Mesenchymal stem cell (in vitro differentiated cells and primary cell): ENCODE data around the gene DAZAP2.
A peak's percentile ranks its signal among the peaks of the same experiment; 100 is the strongest.

Source experiments
- DNase-seq: peaks from one replicate; pipeline ENCODE4 v3.0.0-alpha.2; 2013
- H2AFZ ChIP-seq: one replicate; pipeline ENCODE4 v1.6.1; 2013; ENCODE audit warnings: low read depth, mild to moderate bottlenecking, control low read depth, inconsistent platforms, low read length, moderate library complexity
- H2AK5ac ChIP-seq: 2 replicates; pipeline ENCODE4 v1.6.1; 2013; ENCODE audit warnings: low read length, moderate library complexity, mild to moderate bottlenecking, inconsistent platforms; ENCODE audit not compliant: severe bottlenecking
- H2BK120ac ChIP-seq: one replicate; pipeline ENCODE4 v1.6.1; 2013; ENCODE audit warnings: low read depth, mild to moderate bottlenecking, inconsistent platforms, low read length, moderate library complexity
- H2BK12ac ChIP-seq, 2 experiments: one replicate each; pipeline ENCODE4 v1.6.1; 2013; ENCODE audit warnings: inconsistent platforms in 2 of 2, low read length in 2 of 2, mild to moderate bottlenecking in 2 of 2, moderate library complexity in 2 of 2, control low read depth in 1 of 2
- H2BK15ac ChIP-seq: one replicate; pipeline ENCODE4 v1.6.1; 2013; ENCODE audit warnings: mild to moderate bottlenecking, low read depth, inconsistent platforms; ENCODE audit not compliant: poor library complexity, severe bottlenecking
- H2BK5ac ChIP-seq: 2 replicates; pipeline ENCODE4 v1.6.1; 2013; ENCODE audit warnings: low read depth, mild to moderate bottlenecking, low read length, control low read depth, inconsistent platforms; ENCODE audit not compliant: poor library complexity, severe bottlenecking
- H3K14ac ChIP-seq, 2 experiments: one replicate each; pipeline ENCODE4 v1.6.1; 2013; ENCODE audit warnings: inconsistent platforms in 2 of 2, low read length in 2 of 2, control low read depth in 1 of 2, mild to moderate bottlenecking in 1 of 2, moderate library complexity in 1 of 2
- H3K18ac ChIP-seq, 2 experiments: one replicate each; pipeline ENCODE4 v1.6.1; 2013; ENCODE audit warnings: inconsistent platforms in 2 of 2, low read length in 2 of 2, control low read depth in 1 of 2, low read depth in 1 of 2, mild to moderate bottlenecking in 1 of 2
- H3K23ac ChIP-seq, 2 experiments: one replicate each; pipeline ENCODE4 v1.6.1; 2013; ENCODE audit warnings: inconsistent platforms in 2 of 2, low read length in 2 of 2, mild to moderate bottlenecking in 2 of 2, moderate library complexity in 2 of 2, control low read depth in 1 of 2
- H3K27ac ChIP-seq: 2 replicates; pipeline ENCODE4 v1.5.1; 2013; ENCODE audit warnings: mild to moderate bottlenecking, moderate library complexity, low read length, control low read depth, inconsistent platforms; ENCODE audit not compliant: poor library complexity, severe bottlenecking
- H3K27me3 ChIP-seq, 2 experiments: 2 replicates each; pipeline versions ENCODE4 v1.6.1 to v1.7.0; 2013; ENCODE audit warnings: low read length in 2 of 2, mild to moderate bottlenecking in 2 of 2, moderate library complexity in 2 of 2, control low read depth in 1 of 2, inconsistent platforms in 1 of 2; ENCODE audit not compliant: control insufficient read depth in 1 of 2, insufficient read depth in 1 of 2
- H3K36me3 ChIP-seq, 2 experiments: 2 replicates each; pipeline versions ENCODE4 v1.6.1 to v1.7.0; 2013; ENCODE audit warnings: low read length in 2 of 2, control low read depth in 1 of 2, inconsistent platforms in 1 of 2, low read depth in 1 of 2, mild to moderate bottlenecking in 1 of 2; ENCODE audit not compliant: insufficient read depth in 2 of 2, control insufficient read depth in 1 of 2
- H3K4ac ChIP-seq, 2 experiments: one replicate each; pipeline ENCODE4 v1.6.1; 2013; ENCODE audit warnings: inconsistent platforms in 2 of 2, low read length in 2 of 2, mild to moderate bottlenecking in 2 of 2, moderate library complexity in 2 of 2, control low read depth in 1 of 2, low read depth in 1 of 2
- H3K4me1 ChIP-seq: 2 replicates; pipeline ENCODE4 v1.6.1; 2013; ENCODE audit warnings: low read depth, low read length, control low read depth; ENCODE audit not compliant: control insufficient read depth, insufficient read depth
- H3K4me2 ChIP-seq: 2 replicates; pipeline ENCODE4 v1.6.1; 2013; ENCODE audit warnings: low read length, mild to moderate bottlenecking, inconsistent platforms; ENCODE audit not compliant: poor library complexity, severe bottlenecking
- H3K4me3 ChIP-seq, 2 experiments: 2 replicates each; pipeline versions ENCODE4 v1.5.1 to v1.7.0; 2013; ENCODE audit warnings: low read length in 2 of 2, mild to moderate bottlenecking in 2 of 2, control low read depth in 1 of 2, low read depth in 1 of 2; ENCODE audit not compliant: insufficient read depth in 1 of 2
- H3K79me1 ChIP-seq: replicated peaks from 2 replicates; pipeline ENCODE4 v1.6.1; 2013; ENCODE audit warnings: mild to moderate bottlenecking, control low read depth, low read length, inconsistent platforms; ENCODE audit not compliant: poor library complexity, severe bottlenecking
- H3K9ac ChIP-seq: 2 replicates; pipeline ENCODE4 v1.7.0; 2013; ENCODE audit warnings: mild to moderate bottlenecking, low read length, moderate library complexity
- H3K9me3 ChIP-seq: 2 replicates; pipeline ENCODE4 v1.7.0; 2013; ENCODE audit warnings: mild to moderate bottlenecking, low read length; ENCODE audit not compliant: control insufficient read depth
- H4K8ac ChIP-seq: one replicate; pipeline ENCODE4 v1.6.1; 2013; ENCODE audit warnings: inconsistent platforms, mild to moderate bottlenecking, low read length, moderate library complexity
- H4K91ac ChIP-seq: one replicate; pipeline ENCODE4 v1.6.1; 2013; ENCODE audit warnings: mild to moderate bottlenecking, low read length, inconsistent platforms
- WGBS: methylation state at CpG from one replicate; pipeline ENCODE4 v1.1.7; 2013; ENCODE audit warnings: mixed read lengths; 5-methylcytosine and 5-hydroxymethylcytosine counted together

The DAZAP2 gene

DNA sequence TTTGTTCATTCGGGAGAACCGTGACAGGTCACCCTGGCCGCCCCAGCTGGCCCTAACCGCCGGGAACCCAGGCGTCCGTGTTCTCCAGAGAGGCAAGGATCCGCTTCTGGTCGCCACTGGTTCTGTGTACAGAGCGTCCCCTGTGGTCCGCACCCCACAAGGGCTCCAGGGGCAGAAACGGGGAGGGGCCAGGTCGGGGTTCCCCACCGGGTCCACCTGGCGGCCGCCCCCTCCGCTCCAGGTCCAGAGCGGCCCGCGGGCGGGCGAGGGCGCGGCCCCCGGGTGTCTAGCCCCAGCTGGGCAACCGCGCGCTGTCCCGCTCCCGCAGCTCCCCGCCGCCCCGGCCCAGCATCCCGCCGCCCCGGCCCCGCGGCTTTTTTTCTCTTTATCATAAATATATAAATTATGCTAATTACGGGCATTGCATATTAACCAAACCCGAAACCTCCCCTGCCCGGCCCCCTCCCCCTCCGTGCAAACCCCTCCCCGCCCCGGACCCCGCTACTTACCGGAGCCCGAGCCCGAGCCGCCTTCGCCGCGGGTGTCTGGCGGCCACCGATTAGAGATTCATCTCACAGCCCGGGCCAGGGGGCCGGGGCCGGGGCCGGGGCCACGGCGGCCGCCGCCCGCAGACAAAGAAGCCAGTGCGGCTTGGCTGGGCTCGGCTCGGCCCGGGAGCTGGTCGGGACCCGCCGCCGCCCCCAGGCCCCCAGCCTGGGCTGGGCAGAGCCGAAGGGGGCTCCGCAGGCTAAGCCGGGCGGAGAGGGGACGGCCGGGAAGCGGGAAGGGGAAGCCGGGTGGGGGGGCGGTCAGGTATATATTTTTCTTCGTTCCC lies 21.3 kb upstream of the DAZAP2 start:
- Histone ChIP-seq H3K27ac (no peak overlapping the region), H3K18ac (peak overlapping the region; percentile 82 to 86), H3K4ac (peak overlapping the region; percentile 3 to 94), H2AFZ (peak overlapping the region; percentile 51), H4K8ac (peak overlapping the region; percentile 75), H3K4me1 (peaks cover 7% of the 10 kb centered on the region), H3K36me3 (no peaks in the 10 kb centered on the region), H3K14ac (peak overlapping the region; percentile 56 to 92), H3K9ac (peak overlapping the region; percentile 95), H2AK5ac (no peak overlapping the region), H2BK12ac (peak overlapping the region in 1 of 2 experiments; percentile 71), H3K4me3 (peak overlapping the region; percentile 77 to 92), H2BK5ac (peak overlapping the region; percentile 51), H2BK15ac (peak overlapping the region; percentile 53), H3K79me1 (no peaks in the 10 kb centered on the region), H3K27me3 (no peaks in the 10 kb centered on the region), H3K4me2 (peak overlapping the region; percentile 72), H3K9me3 (no peaks in the 10 kb centered on the region), H3K23ac (peak overlapping the region in 1 of 2 experiments; percentile 59), H4K91ac (peak overlapping the region; percentile 68), H2BK120ac (peak overlapping the region; percentile 98)
- peak; percentile 44 for DNase-seq
- 3% methylated on average over 39 of the region's 81 CpGs for WGBS

- H3K9ac ChIP-seq: peak within 1 kb of the TSS; percentile 95
- H3K4me3 ChIP-seq: peak within 1 kb of the TSS; percentile 77 to 92
- WGBS: 6% methylated on average over 34 of the region's 35 CpGs
- H4K8ac ChIP-seq: peak within 1 kb of the TSS; percentile 95
- H3K18ac ChIP-seq: peak within 1 kb of the TSS; percentile 87 to 94
- peak within 1 kb of the TSS; percentile 73 to 94 for H3K4ac ChIP-seq
- H2BK15ac ChIP-seq: peak within 1 kb of the TSS; percentile 53
- peak within 1 kb of the TSS; percentile 98 for H2BK120ac ChIP-seq
- no peaks in the 10 kb centered on the region for H3K79me1 ChIP-seq
- peak within 1 kb of the TSS in 1 of 2 experiments; percentile 59 for H3K23ac ChIP-seq
- H3K4me2 ChIP-seq: peak within 1 kb of the TSS; percentile 86
- peak within 1 kb of the TSS in 1 of 2 experiments; percentile 71 for H2BK12ac ChIP-seq
- H4K91ac ChIP-seq: peak within 1 kb of the TSS; percentile 85
- H3K4me1 ChIP-seq: peaks cover 7% of the 10 kb centered on the region
- no peak within 1 kb of the TSS for H3K27ac ChIP-seq
- H3K36me3 ChIP-seq: no peaks in the 10 kb centered on the region
- peak within 1 kb of the TSS; percentile 56 to 92 for H3K14ac ChIP-seq
- peak; percentile 90 for DNase-seq
- peak within 1 kb of the TSS; percentile 51 for H2BK5ac ChIP-seq
- H3K9me3 ChIP-seq: no peaks in the 10 kb centered on the region
- peak within 1 kb of the TSS; percentile 64 for H2AK5ac ChIP-seq
- no peaks in the 10 kb centered on the region for H3K27me3 ChIP-seq
- H2AFZ ChIP-seq: peak within 1 kb of the TSS; percentile 60
Observed at GRCh38 chr12:51217968-51218606, 20.5 kb upstream of the DAZAP2 start, which contains the start of gene POU6F1. TSS of gene POU6F1 (minus strand) at chr12:51218062. CDS start at chr12:51206836, 11,226 bp downstream.

GRCh38 chr12:51218607-51219161 lies 19.9 kb upstream of the DAZAP2 start:
- H3K4ac ChIP-seq: peak overlapping the region; percentile 73 to 92
- no peaks in the 10 kb centered on the region for H3K9me3 ChIP-seq
- no peak overlapping the region for H2BK15ac ChIP-seq
- peak overlapping the region; percentile 95 for H3K9ac ChIP-seq
- no peak overlapping the region for H3K27ac ChIP-seq
- peak overlapping the region; percentile 86 for H3K4me2 ChIP-seq
- H2AK5ac ChIP-seq: peak overlapping the region; percentile 64
- peak overlapping the region in 1 of 2 experiments; percentile 21 for H2BK12ac ChIP-seq
- no peak overlapping the region for H3K23ac ChIP-seq
- no peaks in the 10 kb centered on the region for H3K36me3 ChIP-seq
- no peaks in the 10 kb centered on the region for H3K27me3 ChIP-seq
- WGBS: 65% methylated on average over 8 of the region's 10 CpGs
- H3K14ac ChIP-seq: no peak overlapping the region
- no peak overlapping the region for H2BK5ac ChIP-seq
- H3K4me3 ChIP-seq: peak overlapping the region in 1 of 2 experiments; percentile 92
- H2AFZ ChIP-seq: peak overlapping the region; percentile 60
- H3K18ac ChIP-seq: peak overlapping the region; percentile 87 to 94
- H4K8ac ChIP-seq: peak overlapping the region; percentile 47
- no peaks in the 10 kb centered on the region for H3K79me1 ChIP-seq
- peaks cover 7% of the 10 kb centered on the region for H3K4me1 ChIP-seq
- no peak overlapping the region for H4K91ac ChIP-seq
- no peak for DNase-seq
- no peak overlapping the region for H2BK120ac ChIP-seq

GRCh38 chr12:51219322-51219721 lies 19.3 kb upstream of the DAZAP2 start:
- peak overlapping the region in 1 of 2 experiments; percentile 92 for H3K4me3 ChIP-seq
- H3K14ac ChIP-seq: no peak overlapping the region
- no peak overlapping the region for H2BK5ac ChIP-seq
- no peak overlapping the region for H3K27ac ChIP-seq
- H3K79me1 ChIP-seq: no peaks in the 10 kb centered on the region
- no peak overlapping the region for H3K23ac ChIP-seq
- 90% methylated on average over 5 of the region's 5 CpGs for WGBS
- H3K36me3 ChIP-seq: no peaks in the 10 kb centered on the region
- H3K18ac ChIP-seq: no peak overlapping the region
- H4K91ac ChIP-seq: no peak overlapping the region
- H2BK15ac ChIP-seq: no peak overlapping the region
- H3K4me1 ChIP-seq: peaks cover 7% of the 10 kb centered on the region
- no peak overlapping the region for H2AK5ac ChIP-seq
- no peak for DNase-seq
- no peaks in the 10 kb centered on the region for H3K9me3 ChIP-seq
- no peak overlapping the region for H4K8ac ChIP-seq
- no peak overlapping the region for H2AFZ ChIP-seq
- H2BK120ac ChIP-seq: no peak overlapping the region
- H3K27me3 ChIP-seq: no peaks in the 10 kb centered on the region
- no peak overlapping the region for H3K4ac ChIP-seq
- H3K9ac ChIP-seq: peak overlapping the region; percentile 95
- no peak overlapping the region for H3K4me2 ChIP-seq
- H2BK12ac ChIP-seq: no peak overlapping the region
